ENCODE data around the gene ATP6V0B. TPM values are rescaled to one million over a fixed set of nuclear protein-coding genes. Genes with fewer than 3 reads are reported as not detected.

Gene ATP6V0B
- total RNA-seq, 1 donor from 2014 or later = 80.9 TPM

GRCh38 chr1:43961692-43962091 is 13.1 kb upstream of the ATP6V0B start:
- DNase-seq = no peak
- ATAC-seq (ENCODE audit: poor library complexity) = peak; percentile 59
- intact Hi-C loops (cut with DNase I) = no loop called here

- ATAC-seq (ENCODE audit: poor library complexity) (no peak), DNase-seq (no peak)
- intact Hi-C loops (cut with DNase I) = no loop called here
These were observed 12.4 kb upstream of the ATP6V0B start for GRCh38 chr1:43962324-43962723.

- intact Hi-C loops (cut with DNase I) = no loop called here
- no peak for ATAC-seq (ENCODE audit: poor library complexity)
These were observed 11.8 kb upstream of the ATP6V0B start for GRCh38 chr1:43963006-43963405.

GRCh38 chr1:43963890-43964289 is 10.9 kb upstream of the ATP6V0B start:
- ATAC-seq (ENCODE audit: poor library complexity) = no peak
- no peak for DNase-seq
- intact Hi-C loops (cut with DNase I) = no loop called here

More at GRCh38 chr1:43963006-43963405, 11.8 kb upstream of the ATP6V0B start:
- no peak for DNase-seq

- ATAC-seq (ENCODE audit: poor library complexity) (no peak), DNase-seq (no peak)
- intact Hi-C loops (cut with DNase I) = no loop called here
These were observed 9.4 kb upstream of the ATP6V0B start for GRCh38 chr1:43965316-43965715.

GRCh38 chr1:43968348-43968948 is 6.3 kb upstream of the ATP6V0B start:
- no peak for DNase-seq
- no peak for ATAC-seq (ENCODE audit: poor library complexity)
- intact Hi-C loops (cut with DNase I) = no loop called here

GRCh38 chr1:43969416-43969745 is 5.4 kb upstream of the ATP6V0B start:
- intact Hi-C loops (cut with DNase I) = no loop called here
- DNase-seq = no peak
- no peak for ATAC-seq (ENCODE audit: poor library complexity)

DNA sequence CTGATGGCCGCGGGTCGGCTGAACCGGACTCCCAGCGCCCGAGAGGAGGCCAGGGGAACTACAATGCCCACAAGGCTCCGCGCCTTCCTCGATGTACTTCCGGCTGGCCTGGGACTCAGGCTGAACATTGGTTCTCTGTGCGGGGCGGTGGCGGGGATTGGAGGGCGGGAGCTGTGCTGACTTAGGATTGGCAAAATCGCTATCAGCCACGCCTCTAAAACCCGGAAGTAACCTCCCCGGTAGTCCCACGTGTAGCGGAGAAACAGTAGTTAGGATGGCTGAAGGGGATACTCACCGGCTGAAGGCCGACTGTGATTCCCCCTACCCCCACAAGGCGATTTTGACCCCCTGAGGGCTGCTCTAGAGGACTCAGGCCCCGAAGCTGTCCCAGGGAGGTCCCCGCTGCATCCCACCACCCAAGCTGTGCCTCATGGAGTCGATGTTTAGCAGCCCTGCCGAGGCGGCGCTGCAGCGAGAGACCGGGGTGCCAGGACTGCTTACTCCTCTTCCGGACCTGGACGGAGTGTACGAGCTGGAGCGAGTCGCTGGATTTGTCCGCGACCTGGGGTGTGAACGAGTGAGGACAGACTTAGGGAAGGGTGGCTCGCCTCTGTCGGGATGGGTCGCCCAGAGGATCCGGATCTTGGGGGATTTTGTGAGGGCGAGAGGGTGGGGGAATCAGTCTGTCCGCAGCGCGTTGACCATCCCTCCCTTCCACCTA is 4.9 kb upstream of the ATP6V0B start, which contains the start of gene DPH2:
DPH2 (plus strand) TSS at position 265 of the 721 bp plus-strand sequence; CDS start at position 431, 166 bp downstream.
- intact Hi-C loops (cut with DNase I) = no loop called here
- DNase-seq (peak; percentile 98), ATAC-seq (ENCODE audit: poor library complexity) (peak; percentile 88)

DNA sequence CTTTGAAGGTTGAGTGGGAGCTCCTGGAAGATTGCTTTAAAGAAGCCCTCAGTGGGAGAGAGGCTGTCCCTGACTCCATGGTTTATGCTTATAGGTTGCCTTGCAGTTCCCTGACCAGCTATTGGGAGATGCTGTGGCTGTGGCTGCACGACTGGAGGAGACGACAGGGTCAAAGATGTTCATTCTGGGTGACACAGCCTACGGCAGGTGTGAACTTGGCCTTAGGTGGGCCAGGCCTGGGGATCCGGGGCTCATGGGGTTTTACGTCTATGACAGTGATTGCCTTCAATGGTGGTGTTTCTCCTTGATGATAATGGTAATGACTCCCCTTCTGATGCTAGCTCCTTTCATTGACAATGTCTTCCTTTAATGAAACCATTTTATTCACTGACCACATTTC is 4.3 kb upstream of the ATP6V0B start:
- intact Hi-C loops (cut with DNase I) = no loop called here

GRCh38 chr1:43970911-43971310 is 3.8 kb upstream of the ATP6V0B start:
- intact Hi-C loops (cut with DNase I) = no loop called here
- no peak for ATAC-seq (ENCODE audit: poor library complexity)
- DNase-seq = no peak

More for the DNA sequence above, 4.3 kb upstream of the ATP6V0B start:
- DNase-seq (no peak), ATAC-seq (ENCODE audit: poor library complexity) (no peak)

DNA sequence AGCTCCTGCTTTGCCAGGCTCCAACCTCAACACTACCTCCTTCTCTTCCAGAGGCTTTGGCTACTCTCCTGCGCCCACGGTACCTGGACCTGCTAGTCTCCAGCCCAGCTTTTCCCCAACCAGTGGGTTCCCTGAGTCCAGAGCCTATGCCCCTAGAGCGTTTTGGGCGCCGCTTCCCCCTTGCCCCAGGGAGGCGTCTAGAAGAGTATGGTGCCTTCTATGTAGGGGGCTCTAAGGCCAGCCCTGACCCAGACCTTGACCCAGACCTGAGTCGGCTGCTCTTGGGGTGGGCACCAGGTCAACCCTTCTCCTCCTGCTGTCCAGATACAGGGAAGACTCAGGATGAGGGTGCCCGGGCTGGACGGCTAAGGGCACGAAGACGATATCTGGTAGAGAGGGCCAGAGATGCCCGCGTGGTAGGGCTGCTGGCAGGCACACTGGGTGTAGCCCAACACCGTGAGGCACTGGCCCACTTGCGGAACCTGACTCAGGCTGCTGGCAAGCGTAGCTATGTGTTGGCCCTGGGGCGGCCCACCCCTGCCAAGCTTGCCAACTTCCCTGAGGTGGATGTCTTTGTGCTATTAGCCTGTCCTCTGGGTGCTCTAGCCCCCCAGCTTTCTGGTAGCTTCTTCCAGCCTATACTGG is 3.3 kb upstream of the ATP6V0B start:
- DNase-seq (no peak), ATAC-seq (ENCODE audit: poor library complexity) (no peak)
- intact Hi-C loops (cut with DNase I) = no loop called here

GRCh38 chr1:43973981-43974442 is 748 bp upstream of the ATP6V0B start:
- ATAC-seq (ENCODE audit: poor library complexity) (peak; percentile 1), DNase-seq (no peak)
- intact Hi-C loops (cut with DNase I) = no loop called here

GRCh38 chr1:43975249-43975961 is 645 bp downstream of the ATP6V0B start:
- peak; percentile 81 for DNase-seq
- peak; percentile 36 for ATAC-seq (ENCODE audit: poor library complexity)
- intact Hi-C loops (cut with DNase I) = no loop called here

DNA sequence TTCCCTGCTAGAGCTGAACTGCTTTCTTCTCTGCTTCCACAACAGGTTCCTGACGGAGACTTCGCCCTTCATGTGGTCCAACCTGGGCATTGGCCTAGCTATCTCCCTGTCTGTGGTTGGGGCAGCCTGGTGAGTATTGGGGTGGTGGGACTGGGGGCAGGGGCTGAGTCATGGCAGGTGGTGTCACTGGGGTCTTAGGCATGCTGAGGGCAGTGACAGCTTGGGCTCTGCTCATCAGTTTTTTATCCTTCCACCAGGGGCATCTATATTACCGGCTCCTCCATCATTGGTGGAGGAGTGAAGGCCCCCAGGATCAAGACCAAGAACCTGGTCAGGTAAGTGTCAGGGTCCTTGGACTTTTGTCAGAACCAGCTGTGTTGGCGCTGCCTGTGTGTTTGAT is 1.3 kb downstream of the ATP6V0B start:
- DNase-seq (no peak), ATAC-seq (ENCODE audit: poor library complexity) (no peak)

DNA sequence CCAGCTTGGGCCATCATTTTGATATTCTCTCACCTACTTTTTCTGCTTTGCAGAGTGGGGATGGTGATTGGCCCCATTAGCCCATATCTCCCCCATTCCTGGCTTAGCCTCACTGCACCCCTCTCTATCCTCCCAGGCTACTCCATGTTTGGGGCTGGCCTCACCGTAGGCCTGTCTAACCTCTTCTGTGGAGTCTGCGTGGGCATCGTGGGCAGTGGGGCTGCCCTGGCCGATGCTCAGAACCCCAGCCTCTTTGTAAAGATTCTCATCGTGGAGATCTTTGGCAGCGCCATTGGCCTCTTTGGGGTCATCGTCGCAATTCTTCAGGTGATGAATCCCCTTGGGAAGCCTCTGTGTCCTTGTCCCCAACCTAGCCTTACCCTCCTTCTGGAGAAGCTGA is 2.1 kb downstream of the ATP6V0B start:
- intact Hi-C loops (cut with DNase I) = no loop called here
- DNase-seq (no peak), ATAC-seq (ENCODE audit: poor library complexity) (no peak)

More for the DNA sequence above, 1.3 kb downstream of the ATP6V0B start:
- intact Hi-C loops (cut with DNase I) = no loop called here

DNA sequence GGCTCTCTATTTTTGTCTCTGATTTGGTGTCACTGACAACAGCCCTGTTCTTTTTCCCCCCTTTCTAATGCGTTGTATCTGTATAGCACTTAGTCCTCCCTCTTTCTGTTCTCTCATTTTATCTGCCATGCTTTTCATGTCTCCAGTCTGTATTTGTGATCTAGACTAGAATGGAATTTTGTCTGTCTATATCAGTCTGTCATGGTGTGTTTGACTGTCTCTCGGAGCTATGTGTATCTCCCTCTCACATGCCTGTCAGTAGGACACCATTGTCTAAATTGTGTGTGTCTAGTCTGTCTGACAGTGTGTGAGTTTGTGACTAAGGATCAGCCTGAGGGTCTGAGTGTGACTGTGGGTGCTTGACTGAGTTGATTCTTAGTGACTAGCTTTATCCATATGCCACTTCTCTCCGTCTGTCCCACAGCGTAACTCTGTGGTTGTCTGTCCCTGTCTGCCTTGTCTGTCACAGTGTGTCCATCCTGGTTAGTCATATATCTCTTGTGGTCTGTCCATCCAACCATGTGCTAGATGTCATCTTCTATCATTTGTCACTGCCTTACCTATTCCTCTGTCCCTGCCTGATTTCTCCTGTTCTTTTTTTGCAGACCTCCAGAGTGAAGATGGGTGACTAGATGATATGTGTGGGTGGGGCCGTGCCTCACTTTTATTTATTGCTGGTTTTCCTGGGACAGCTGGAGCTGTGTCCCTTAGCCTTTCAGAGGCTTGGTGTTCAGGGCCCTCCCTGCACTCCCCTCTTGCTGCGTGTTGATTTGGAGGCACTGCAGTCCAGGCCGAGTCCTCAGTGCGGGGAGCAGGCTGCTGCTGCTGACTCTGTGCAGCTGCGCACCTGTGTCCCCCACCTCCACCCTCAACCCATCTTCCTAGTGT is 2.9 kb downstream of the ATP6V0B start:
- ATAC-seq (ENCODE audit: poor library complexity) (no peak), DNase-seq (no peak)
- intact Hi-C loops (cut with DNase I) = no loop called here

GRCh38 chr1:43978264-43978550 is 3.4 kb downstream of the ATP6V0B start:
- intact Hi-C loops (cut with DNase I) = no loop called here
- DNase-seq (no peak), ATAC-seq (ENCODE audit: poor library complexity) (no peak)

- peak; percentile 61 for DNase-seq
- no peak for ATAC-seq (ENCODE audit: poor library complexity)
- intact Hi-C loops (cut with DNase I) = no loop called here
These were observed 3.9 kb downstream of the ATP6V0B start, which contains the start of gene B4GALT2 for GRCh38 chr1:43978551-43979260. Gene B4GALT2, plus strand, starts transcription at chr1:43979210. Its CDS starts 1,951 bp downstream, at chr1:43981161.

Measured in Right ventricle myocardium superior (tissue), 1 donor.